SKM-1 treated with dmso at 0.1 percent for 144 hours (cell line): Measurements from ENCODE around the gene CD247.

Source experiments
- DNase-seq: peaks from one replicate; lab custom pipeline; 2025; ENCODE audit not compliant: unreplicated experiment; lab: John Stamatoyannopoulos, UW

Gene CD247

DNA sequence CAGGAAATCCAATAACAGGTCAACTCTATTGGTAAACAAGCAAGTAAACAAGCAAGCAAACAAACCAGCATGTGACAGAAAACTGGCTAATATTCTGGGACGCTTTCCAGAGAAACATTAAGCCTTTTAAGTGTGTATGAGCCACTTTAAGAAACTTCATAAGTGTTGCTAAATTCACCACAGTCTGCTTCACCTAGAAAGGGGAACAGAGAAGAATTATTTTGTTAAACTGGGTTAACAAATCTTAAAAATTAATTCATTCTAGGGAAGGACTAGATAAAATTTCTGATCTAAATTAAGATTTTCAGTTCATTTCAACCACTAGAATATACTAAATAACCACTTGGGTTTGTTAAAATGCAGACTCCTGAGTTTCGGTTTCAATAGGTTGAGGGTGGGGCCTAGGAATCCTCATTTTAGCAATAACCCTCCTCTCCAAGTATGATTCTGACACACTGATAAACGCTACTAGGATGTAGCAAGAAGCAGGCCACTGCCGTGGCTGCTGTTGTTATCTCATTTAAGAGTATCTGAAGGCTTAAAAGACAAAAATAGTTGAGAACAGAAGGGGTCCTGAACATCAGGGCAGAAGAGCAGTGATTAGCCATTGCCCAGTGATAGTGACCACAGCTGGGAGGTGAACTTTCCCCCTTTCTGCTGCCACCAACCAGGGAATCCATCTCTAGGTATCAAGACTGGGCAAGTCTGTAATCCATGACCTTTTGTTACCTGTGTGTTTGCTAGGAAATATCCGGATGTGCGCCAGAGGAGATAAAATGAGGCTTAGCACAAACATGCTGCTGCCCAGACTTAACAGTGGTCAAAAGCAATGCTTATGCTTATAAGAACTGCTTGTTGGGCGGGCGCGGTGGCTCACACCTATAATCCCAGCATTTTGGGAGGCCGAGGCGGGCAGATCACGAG, 24.0 kb upstream of the CD247 start:
- peak; percentile 21 for DNase-seq

DNA sequence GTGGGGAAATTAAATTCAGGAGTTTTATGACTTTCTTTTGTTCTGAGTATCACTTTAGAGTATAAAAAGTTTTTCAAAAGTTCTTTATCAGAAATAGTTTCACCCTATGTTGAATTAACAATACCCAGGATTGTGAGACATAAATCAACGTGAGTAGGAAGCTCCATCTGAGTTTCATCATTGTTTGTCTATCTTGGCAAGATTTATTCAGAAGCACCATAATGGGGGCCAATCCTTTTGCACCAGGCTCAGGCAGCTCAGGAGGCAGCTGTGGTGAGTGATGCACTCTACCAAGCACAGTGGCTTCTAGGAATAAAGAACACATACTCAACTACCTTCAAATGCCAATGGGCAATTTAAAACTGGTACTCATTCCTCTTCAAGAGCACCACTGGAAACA, 23.3 kb upstream of the CD247 start:
- DNase-seq: no peak

DNA sequence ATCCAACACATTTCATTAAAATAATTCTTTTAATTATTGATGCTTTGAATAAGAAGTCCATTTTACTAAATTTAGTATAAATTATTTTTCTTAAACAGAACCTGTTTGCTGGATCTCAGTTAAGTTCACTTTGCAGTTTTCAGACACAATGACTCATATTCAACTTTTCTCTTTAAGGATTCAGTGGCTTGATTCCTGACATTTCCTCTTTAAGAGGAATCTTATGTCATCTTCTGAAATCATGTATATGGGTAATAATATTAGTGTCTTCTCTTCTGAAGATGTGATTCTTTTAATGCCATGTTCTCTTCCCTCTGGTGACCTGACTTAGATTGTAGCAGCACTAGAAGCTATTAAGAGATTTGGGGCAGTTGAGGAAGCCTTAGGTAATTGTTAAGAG, 22.7 kb upstream of the CD247 start:
- DNase-seq: no peak

DNA sequence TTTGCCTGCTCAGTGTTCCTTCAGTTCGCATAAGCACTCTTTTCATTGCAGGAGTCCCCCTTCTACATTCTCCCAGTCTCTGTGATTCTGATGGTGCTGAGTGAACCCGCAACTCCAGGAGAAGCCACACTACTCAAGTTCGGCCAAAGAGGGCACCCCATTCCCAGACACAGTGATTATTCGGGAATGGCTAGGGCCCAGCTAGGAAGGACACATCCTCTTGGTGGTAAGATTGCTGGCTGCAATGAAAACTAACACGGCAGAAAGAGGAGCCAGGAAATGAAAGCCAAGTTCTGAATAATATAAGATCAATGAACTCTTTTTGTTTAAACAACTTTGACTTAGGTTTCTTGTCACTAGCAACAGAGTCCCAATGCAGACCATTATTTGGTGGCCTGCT, 20.3 kb upstream of the CD247 start:
- no peak for DNase-seq

DNA sequence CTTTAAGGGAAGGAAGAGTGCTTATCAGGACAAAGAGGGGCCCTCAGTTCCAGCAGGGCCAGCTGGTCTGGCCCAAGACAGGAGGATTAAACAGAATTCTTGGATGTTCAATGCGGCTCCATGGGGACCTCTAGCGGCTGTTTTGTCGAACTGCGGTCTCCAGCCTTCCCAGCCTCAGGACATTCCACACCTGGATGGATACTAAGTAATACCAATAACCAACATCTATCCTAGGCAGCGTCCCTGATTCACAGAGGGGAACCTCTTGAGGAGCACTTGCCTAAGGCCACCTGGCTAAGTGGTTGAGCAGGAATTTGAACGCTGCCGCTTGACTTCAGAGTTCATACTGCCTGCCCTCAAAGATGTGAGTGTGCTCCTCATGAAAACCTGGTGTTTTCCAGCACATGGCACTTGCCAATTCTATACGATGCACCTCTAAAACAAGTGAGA, 15.5 kb upstream of the CD247 start:
- peak; percentile 69 for DNase-seq

DNA sequence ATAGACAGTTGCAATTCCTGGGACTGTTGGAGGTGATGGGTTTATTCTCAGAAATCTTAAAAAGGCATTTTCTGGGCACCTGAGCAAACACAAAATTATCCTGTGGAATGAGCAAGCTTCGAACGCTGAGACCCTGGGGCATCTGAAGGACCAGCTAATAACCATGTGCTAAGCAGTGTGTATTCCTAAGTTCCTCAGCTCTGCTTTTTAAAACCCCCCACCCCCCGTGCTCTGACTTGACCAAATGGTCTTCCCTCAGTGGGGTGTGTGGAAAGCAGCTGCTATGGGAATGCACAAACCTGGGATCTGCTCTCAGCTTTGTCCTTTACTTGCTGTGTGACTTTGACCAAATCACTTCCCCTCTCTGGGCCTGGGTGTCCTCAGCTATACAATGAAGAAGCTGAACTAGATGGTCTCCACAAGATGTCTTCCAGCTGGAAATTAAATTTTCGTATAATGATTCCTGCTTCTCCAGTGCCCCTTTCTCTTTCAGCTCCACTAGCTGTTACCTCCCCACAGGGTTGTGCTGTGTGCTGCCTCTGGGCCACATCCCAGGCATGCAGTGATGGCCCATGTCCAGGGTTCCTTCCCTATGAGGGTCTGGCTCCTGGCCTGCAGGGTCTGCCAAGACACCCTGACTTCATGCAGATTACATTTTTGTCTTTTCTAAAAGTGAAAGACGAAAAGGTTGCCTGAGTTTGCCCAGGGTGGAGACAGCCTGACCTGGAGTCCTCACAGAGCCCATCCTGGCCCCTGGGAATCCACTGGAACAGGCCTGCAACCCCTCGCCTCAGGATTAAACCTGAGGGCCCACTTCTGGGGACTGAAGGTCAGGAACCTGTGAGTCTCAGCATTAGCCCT, 14.9 kb upstream of the CD247 start:
- DNase-seq: no peak

DNA sequence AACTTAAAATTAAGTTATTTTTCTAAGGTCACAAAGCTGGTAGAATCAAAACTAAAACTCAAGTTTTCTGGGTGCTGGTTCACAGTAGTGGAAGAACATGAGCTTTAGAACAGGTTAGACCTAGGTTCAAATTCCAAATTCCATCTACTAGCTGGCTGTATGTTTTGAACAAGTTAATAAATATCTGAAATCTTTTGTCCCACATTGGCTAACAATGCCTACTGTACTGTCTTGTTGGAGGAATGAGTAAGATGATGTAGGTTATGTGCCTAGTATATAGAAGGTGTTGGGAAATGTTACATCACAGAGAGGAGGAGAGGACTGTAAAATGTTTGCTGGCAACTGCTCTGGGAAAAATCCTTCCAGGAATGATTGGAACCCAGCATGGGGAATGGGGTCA, 14.0 kb upstream of the CD247 start:
- DNase-seq: no peak

DNA sequence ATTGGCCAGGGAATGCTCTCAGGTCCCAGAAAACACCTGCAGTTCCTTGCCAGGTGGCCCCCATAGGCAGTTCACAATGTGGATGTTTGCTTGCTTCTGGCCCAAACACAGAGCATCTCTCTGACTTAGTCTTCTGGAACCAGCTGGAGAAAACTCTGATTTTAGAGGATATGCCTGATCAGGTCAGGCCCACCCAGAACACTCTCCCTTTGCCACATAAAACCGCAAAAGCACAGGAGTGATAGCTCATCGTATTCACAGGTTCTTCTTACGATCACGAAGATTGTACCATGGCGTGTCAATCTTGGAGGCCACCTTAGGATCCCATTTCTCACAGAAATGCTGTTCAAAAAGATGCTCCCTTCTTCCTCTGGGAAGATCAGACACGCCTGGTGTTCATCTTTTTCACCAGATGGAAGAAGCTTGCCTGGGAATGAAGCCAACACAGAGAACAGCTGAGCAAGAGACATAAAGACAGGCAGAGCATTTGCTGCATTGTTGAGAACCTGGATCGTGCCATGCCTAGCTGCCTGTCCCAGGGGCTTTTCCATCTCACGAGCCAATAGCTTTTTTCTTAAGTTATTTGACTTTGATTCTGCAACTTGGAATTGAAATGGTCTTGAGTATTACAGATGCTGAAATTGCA, 11.6 kb upstream of the CD247 start:
- DNase-seq: no peak

DNA sequence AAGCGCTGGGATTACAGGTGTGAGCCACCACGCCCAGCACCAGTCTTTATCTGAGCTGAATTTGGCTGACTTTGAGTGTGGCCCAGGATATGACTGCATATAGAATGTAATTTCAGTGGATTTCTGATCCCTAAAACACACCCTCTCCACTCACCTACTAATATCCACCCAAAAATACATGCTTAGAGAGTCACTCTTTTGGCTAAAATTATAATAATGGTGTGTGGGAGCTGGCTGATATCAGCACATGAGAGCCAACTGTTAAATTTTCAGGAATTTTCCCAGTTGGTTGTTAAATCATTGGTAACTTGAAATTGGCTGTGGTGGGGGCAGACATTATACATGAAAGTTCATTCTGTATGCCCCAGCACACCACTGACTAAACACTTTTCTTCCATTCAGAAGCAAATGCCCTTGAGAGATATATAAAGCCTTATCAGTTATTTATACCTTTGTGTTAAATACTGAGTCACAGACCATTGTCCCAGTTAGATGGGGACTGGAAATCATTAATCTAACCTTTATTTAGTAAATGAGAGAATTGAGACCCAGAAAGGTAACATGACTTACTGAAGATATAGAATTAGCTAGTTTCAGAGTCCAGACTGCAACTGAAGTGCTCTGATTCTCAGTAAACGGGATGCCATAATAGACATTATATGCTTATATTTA, 9.9 kb upstream of the CD247 start:
- no peak for DNase-seq

DNA sequence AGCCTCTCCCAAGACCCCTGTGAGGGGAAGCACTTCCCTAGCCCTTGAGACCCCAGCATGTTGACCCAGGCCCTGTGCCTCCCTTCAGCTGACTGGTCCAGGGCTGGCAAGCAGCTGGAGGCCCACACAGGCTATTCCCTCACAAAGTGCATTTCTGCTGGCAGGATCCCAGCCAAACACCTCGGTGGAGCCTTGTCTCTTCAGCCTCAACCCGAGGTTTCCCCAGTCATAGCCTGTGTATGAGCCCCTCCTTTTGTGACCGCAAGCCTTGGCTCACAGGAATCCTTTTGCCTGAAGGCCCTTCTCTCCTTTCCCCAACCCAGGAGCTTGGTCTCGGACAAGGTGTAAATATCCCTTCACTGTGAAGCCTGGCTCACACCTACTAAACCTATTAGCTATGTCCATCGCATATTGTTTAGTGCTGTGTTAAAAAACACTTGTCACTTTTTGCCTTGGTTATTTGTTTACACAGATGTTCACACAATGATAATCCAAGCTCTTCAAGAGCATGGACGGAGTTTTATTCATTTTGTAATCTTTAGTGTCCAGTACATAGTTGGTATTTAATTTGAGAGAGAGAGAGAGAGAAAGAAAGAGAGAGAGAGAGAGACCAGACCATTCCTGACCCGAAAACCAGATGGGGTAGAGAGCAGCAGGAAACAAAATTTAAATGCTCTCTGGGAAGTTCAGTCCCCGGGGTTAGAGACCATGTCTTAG, 8.5 kb upstream of the CD247 start:
- no peak for DNase-seq

DNA sequence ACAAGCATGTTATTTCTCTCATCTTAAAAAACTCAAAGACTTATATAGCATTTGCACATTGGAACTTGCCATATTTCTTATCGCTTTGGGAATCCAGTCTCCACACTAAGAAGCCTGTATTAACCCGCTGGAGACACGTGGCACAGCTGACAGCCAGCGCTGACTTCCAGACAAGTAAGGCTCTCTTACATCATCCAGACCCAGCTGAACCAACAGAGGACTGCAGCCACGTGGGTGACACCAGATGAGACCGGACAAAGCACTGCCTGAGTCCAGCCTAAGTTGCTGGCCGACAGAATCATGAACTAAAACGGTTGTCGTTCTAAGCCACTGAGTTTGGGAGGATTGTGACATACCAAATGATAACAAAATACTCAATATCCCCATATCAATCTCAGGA, 6.3 kb upstream of the CD247 start:
- DNase-seq: no peak

DNA sequence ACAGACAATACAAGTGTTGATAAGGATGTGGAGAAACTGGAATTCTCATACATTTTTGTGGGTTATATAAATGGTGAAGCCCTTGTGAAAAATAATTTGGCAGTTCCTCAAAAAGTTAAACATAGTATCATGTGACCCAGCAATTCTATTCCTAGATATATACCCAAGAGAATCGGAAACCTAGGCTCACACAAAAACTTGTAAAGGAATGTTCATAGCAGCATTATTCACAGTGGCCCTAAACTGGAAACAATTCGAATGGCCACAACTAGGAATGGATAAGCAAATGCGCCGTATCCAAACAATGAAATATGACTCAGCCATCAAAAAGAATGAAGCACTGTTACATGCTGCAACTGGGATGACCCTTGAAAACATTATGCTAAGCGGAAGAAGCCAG, 3.9 kb upstream of the CD247 start:
- no peak for DNase-seq

DNA sequence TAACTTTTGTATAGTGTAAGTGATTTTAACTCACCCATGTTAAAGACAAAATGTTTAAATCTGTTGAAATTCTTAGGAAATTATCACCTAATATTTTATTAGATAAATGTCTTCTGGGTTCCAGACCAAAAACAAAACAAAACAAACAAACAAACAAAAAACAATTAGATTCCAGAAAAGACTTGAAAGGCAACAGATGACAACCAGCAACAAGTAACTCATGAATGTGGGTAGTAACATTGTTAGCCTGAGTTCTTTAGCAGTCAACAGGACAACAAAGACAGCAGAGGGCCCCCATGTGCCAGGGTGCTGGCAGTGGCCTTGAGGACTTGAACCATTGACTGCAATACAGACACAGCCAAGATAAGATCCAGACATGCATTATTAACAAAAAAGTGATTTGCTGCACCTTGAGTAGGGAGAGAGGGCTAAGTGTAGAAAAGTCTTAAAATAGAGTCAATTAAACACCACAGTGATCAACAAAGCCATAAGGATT, 2.4 kb upstream of the CD247 start:
- DNase-seq: no peak

DNA sequence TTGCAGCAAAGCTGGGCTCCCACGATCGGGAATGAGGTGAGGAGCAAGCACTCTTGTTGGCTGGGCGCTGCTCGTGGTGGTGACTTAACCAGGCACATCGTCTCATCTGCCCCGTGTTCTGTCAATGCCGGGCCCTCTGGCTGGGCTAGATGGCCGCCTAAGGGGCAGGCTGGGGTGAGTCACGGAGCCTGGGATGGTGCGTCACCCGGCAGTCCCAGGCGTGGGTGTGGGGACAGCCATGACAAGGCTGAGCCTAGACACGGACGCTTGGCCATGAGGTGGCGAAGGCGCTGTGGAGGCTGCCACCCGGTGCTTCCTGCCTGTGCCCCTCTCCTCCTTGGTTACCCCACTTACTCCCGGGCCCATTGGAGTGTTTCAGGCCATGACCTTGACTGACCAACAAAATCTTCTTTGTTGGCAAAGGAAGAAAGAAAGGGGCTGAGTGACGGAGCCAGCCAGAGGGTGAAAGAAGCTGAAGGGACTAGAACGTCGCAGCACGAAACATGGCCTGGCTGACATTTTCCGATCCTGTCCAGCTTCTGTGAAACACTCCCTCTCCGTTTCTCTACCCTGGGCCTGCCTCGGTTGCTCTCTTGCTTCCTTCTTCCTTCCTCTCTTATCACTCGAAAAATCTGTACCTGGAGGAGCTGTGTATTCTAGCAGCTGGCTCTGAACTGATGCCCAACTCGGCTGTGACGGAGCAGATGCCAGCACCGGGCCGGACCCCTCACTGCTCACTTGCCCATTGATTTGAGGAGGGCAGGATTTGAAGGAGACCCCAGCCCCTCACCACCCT, 596 bp downstream of the CD247 start:
- DNase-seq: no peak

DNA sequence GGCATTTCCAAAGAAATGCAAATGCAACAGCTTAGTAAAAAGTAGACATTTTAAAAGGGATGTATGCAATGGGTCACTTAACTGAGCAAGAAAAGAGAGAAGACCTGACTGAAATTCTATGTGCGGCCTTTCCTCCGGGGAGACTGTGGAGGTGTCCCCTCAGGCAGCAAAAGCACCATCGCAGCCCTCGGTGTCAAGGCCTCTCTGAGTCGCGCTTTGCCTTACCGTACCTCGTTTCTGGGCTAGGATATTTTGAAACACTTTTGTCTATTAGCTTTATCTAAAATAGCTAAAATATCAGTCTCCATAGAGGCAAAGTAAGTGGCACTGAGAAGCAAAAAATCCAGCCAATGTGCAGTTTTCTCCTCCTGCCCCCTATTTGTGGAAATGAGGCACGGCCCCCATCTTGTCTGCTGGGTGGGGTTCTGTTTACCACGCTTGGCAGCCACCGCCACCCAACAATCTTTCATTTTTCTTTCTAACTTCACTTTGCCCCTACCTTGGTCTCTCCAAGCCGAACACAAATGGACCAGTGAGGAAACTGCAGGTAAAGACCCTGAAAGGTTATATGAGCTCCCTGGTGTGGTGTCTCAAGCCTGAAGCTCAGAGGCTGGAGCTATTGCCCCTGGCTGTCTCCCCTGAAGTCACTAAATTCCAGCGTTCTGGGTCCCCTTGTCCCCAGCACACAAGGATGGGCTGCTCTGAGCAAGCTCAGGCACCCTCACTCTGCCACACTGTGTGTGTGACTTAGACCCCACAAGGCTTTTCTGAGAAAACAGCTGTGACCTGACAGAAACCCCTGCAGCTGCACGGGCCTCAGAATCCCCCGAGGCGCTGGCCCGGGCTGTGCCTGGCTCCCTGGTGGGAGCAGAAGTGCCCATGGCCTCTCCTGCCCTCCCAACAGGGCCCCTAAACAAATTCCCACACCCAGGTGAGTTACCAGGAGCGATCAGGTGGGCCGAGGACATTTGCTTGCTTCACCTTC, 1.6 kb downstream of the CD247 start:
- DNase-seq: no peak

DNA sequence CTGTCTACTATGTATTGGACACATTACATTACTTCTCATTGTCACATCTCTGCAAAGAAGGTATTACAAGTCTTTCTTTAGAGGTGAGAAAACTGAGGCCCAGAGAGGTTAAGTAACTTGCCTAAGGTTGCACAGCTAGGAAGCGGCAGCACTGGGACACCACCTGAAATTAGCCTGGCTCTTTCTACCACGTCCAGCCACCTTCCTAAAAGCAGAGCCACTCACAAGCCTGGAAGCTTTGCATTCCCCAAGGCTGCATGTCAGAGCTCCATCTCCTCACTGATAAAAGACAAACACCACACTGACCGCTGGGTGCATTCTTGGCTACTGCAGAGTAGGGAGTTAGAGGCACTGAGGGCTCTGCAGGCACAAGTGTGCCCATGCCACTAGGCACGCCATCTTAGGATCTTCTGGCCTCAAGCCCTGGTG, 2.4 kb downstream of the CD247 start:
- DNase-seq: no peak

DNA sequence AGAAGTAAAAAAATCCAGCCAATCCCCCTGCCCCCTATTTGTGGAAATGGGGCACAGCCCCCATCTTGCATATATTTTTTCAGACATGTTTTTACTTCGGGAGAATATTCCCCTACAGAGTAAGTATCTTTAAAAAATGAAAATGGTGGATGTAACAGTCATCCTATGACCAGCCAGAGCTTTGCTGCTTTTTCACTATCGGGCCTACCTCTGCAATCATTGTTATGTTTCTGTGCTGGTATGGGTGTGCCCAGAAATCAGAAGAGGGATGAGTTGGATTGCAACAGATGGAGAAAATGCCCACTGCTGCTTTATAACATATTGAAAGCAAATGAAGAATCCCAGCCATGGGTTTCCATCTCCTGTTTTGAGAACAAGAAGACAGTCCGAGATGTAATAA, 2.9 kb downstream of the CD247 start:
- DNase-seq: no peak

DNA sequence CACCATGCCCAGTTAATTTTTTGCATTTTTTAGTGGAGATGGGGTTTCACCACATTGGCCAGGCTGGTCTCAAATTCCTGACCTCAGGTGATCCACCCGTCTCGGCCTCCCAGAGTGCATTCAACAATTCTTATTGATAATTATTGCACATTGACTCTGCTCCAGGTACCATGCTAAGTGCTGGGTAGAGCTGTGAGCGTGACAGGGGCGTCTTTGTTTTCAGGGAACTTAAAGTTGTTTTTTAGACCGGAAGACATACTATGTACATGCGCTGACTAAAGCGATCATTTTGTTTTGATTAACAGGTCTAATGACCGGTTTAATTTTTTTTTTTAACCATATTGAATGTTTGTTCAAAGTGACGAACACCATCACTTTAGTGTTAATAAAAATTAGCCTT, 4.0 kb downstream of the CD247 start:
- DNase-seq: no peak
